Peyer's patch (tissue), 4 donors: ENCODE data around the gene ADAMTS16. TPM values are rescaled to one million over a fixed set of nuclear protein-coding genes. Genes with fewer than 3 reads are reported as not detected.

ENCODE experiments used
- DNase-seq, 3 donors: peaks; one replicate each; pipeline ENCODE4 v3.0.0-alpha.2; 2017 to 2019
- H3K27ac ChIP-seq, 4 donors: fragments of 200-600 bp; sonication (generic); one replicate each; pipeline ENCODE4 v1.5.1; 2016 to 2019
- H3K27me3 ChIP-seq, 2 donors: fragments of 200-600 bp; sonication (generic); one replicate each; pipeline ENCODE4 v1.5.1; 2019
- H3K36me3 ChIP-seq, 3 donors: fragments of 200-600 bp; sonication (generic); one replicate each; pipeline ENCODE4 v1.5.1; 2016 to 2019
- H3K4me1 ChIP-seq, 4 donors: fragments of 200-600 bp; sonication (generic); one replicate each; pipeline ENCODE4 v1.5.1; 2016 to 2019
- H3K4me3 ChIP-seq, 4 donors: fragments of 200-600 bp; sonication (generic); 1 replicate in 3 of 4; 2 replicates in 1 of 4; pipeline ENCODE4 v1.5.1; 2016 to 2019; ENCODE audit warnings: mild to moderate bottlenecking in 1 of 4
- H3K9me3 ChIP-seq, 4 donors: fragments of 200-600 bp; sonication (generic); one replicate each; pipeline ENCODE4 v1.5.1; 2016 to 2019; ENCODE audit warnings: mild to moderate bottlenecking in 1 of 4
- POLR2A ChIP-seq, 2 donors: fragments of 450-650 bp; IDR thresholded peaks; one replicate each; pipeline ENCODE4 v1.5.1; 2017; ENCODE audit warnings: antibody characterized with exemption in 2 of 2, mild to moderate bottlenecking in 2 of 2, moderate library complexity in 2 of 2
- total RNA-seq, 4 donors: library from RNA; depleted of rRNA; stranded (reverse); fragments of >200 nt; gene quantifications; one replicate each; pipeline ENCODE4 v1.1.0, GENCODE V29; 2016
- TF ChIP-seq, protein P1 (sequence below), 6 experiments: fragments of 450-650 bp in 4 of 6; fragments of 200-600 bp in 2 of 6; sonication (generic) in 1 of 6; IDR thresholded peaks; one replicate each; pipeline ENCODE4 v1.5.1; 2017 to 2019; ENCODE audit warnings: antibody characterized with exemption in 6 of 6, mild to moderate bottlenecking in 3 of 6, moderate library complexity in 1 of 6

The ADAMTS16 gene
- total RNA-seq, 4 donors from 2014 or later, result 1.7 TPM; not detected in 3

DNA sequence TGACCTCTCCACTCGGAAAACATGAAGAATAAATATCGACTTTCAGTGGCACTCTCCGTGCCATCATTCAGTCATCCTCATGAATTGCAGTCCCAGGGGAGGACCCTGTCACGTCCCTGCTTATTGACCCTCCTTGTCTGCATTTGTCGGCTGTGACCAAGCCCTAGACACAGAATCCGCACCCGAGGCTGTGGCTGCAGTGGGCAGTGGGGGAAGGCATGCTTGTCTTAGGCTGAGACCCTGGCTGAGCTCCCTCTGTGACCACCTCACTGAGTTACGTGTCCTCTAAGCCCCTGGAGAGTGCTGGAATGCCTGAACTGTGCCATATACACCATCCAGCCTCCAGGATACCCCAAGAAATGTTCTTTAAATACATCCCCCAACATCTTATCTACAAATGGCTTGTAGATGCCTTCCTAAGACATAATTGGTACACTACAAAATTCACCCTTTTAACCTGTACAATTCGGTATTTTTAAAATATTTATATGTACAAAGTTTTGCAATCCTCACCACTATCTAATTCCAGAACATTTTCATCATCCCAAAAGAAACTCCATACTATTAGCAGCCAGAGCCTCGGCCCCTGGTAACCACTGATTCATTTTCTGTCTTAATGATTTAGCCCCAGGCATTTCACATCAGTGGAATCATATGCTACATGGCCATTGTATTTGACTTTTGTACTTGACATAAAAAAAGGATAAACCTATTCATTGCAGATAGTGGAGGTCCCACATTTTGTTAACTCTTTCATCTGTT, 201.6 kb downstream of the ADAMTS16 start:
- no peak for DNase-seq
- Histone ChIP-seq H3K27me3 (no peaks in the 10 kb centered on the region), H3K4me1 (no peaks in the 10 kb centered on the region), H3K36me3 (no peaks in the 10 kb centered on the region), H3K4me3 (no peak overlapping the region), H3K27ac (no peak overlapping the region), H3K9me3 (no peaks in the 10 kb centered on the region)
- TF ChIP-seq, protein P1, sequence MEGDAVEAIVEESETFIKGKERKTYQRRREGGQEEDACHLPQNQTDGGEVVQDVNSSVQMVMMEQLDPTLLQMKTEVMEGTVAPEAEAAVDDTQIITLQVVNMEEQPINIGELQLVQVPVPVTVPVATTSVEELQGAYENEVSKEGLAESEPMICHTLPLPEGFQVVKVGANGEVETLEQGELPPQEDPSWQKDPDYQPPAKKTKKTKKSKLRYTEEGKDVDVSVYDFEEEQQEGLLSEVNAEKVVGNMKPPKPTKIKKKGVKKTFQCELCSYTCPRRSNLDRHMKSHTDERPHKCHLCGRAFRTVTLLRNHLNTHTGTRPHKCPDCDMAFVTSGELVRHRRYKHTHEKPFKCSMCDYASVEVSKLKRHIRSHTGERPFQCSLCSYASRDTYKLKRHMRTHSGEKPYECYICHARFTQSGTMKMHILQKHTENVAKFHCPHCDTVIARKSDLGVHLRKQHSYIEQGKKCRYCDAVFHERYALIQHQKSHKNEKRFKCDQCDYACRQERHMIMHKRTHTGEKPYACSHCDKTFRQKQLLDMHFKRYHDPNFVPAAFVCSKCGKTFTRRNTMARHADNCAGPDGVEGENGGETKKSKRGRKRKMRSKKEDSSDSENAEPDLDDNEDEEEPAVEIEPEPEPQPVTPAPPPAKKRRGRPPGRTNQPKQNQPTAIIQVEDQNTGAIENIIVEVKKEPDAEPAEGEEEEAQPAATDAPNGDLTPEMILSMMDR (IDR thresholded peaks at IDR 0.05), result no peak
- no peak for TF ChIP-seq POLR2A (IDR thresholded peaks at IDR 0.05)

GRCh38 chr5:5342784-5343183, 202.7 kb downstream of the ADAMTS16 start:
- TF ChIP-seq POLR2A (IDR thresholded peaks at IDR 0.05), result no peak
- TF ChIP-seq, protein P1 (IDR thresholded peaks at IDR 0.05), result no peak
- no peak for DNase-seq

DNA sequence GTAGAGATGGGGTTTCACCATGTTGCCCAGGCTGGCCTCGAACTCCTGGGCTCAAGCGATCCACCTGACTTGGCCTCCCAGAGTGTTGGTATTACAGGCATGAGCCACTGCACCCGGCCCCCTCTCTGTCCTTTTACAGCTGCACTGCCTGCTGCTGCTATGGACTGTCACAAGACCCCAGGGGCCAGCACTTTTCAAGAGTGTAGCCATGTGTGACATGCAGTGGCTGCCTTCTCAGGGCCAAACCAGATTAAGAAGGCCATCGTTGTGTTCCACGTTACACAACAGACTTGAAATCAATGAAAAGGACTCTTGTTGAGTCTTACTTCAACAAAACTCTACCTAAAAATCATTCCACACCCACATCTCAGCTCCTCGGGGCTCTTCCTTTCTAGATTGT, 203.4 kb downstream of the ADAMTS16 start:
- H3K27ac ChIP-seq, result no peak overlapping the region
- no peak for TF ChIP-seq POLR2A (IDR thresholded peaks at IDR 0.05)
- TF ChIP-seq, protein P1 (IDR thresholded peaks at IDR 0.05), result no peak
- no peaks in the 10 kb centered on the region for H3K27me3 ChIP-seq
- no peak for DNase-seq
- H3K36me3 ChIP-seq, result no peaks in the 10 kb centered on the region
- no peaks in the 10 kb centered on the region for H3K9me3 ChIP-seq
- no peaks in the 10 kb centered on the region for H3K4me1 ChIP-seq
- no peak overlapping the region for H3K4me3 ChIP-seq

More at GRCh38 chr5:5342784-5343183, 202.7 kb downstream of the ADAMTS16 start:
- Histone ChIP-seq H3K27me3 (no peaks in the 10 kb centered on the region), H3K27ac (no peak overlapping the region), H3K4me3 (no peak overlapping the region), H3K4me1 (no peaks in the 10 kb centered on the region), H3K9me3 (no peaks in the 10 kb centered on the region), H3K36me3 (no peaks in the 10 kb centered on the region)

- Histone ChIP-seq H3K9me3 (no peaks in the 10 kb centered on the region), H3K27ac (no peak overlapping the region), H3K4me3 (no peak overlapping the region), H3K4me1 (no peaks in the 10 kb centered on the region), H3K36me3 (no peaks in the 10 kb centered on the region), H3K27me3 (no peaks in the 10 kb centered on the region)
- no peak for DNase-seq
- TF ChIP-seq, protein P1 (IDR thresholded peaks at IDR 0.05), result no peak
- TF ChIP-seq POLR2A (IDR thresholded peaks at IDR 0.05), result no peak
Observed at GRCh38 chr5:5344051-5344571, 204.0 kb downstream of the ADAMTS16 start.

GRCh38 chr5:5344606-5345005, 204.5 kb downstream of the ADAMTS16 start:
- Histone ChIP-seq H3K27me3 (no peaks in the 10 kb centered on the region), H3K27ac (no peak overlapping the region), H3K36me3 (no peaks in the 10 kb centered on the region), H3K4me3 (no peak overlapping the region), H3K4me1 (no peaks in the 10 kb centered on the region), H3K9me3 (no peaks in the 10 kb centered on the region)
- DNase-seq, result no peak
- TF ChIP-seq, protein P1 (IDR thresholded peaks at IDR 0.05), result no peak
- TF ChIP-seq POLR2A (IDR thresholded peaks at IDR 0.05), result no peak
